NCI-H748 treated with DMSO at 0.1 percent for 48 hours (cell line): ENCODE data around the gene UBL5.
"Not testable (repeated sequence)": the region's sequence is repeated elsewhere in the genome, so short reads cannot be mapped to it uniquely, and the experiment has no call there.

ENCODE experiments used
- DNase-seq: peaks from one replicate; lab custom pipeline; 2025; lab: John Stamatoyannopoulos, UW

Gene UBL5

GRCh38 chr19:9827289-9828238 lies at the start of gene UBL5:
Gene UBL5, plus strand, starts transcription at chr19:9827918. Its CDS starts 420 bp downstream, at chr19:9828338.
- DNase-seq = peak; percentile 74

GRCh38 chr19:9782338-9782737 lies 45.4 kb upstream of the UBL5 start:
- no peak for DNase-seq

- DNase-seq = not testable (repeated sequence)
Measured at GRCh38 chr19:9784163-9784496, 43.6 kb upstream of the UBL5 start.

- peak; percentile 89 for DNase-seq
Measured at GRCh38 chr19:9785367-9786331, 42.1 kb upstream of the UBL5 start.

- DNase-seq = no peak
Measured at GRCh38 chr19:9786342-9786741, 41.4 kb upstream of the UBL5 start.

GRCh38 chr19:9786819-9787218 lies 40.9 kb upstream of the UBL5 start:
- DNase-seq = no peak

- DNase-seq = not testable (repeated sequence)
Measured at GRCh38 chr19:9788604-9789003, 39.1 kb upstream of the UBL5 start.

- DNase-seq = no peak
Measured at GRCh38 chr19:9789066-9789465, 38.7 kb upstream of the UBL5 start.

GRCh38 chr19:9789579-9789978 lies 38.1 kb upstream of the UBL5 start:
- not testable (repeated sequence) for DNase-seq

GRCh38 chr19:9791073-9791367 lies 36.7 kb upstream of the UBL5 start:
- DNase-seq = not testable (repeated sequence)

- peak; percentile 90 for DNase-seq
Measured at GRCh38 chr19:9791552-9792205, 36.0 kb upstream of the UBL5 start.

- DNase-seq = peak; percentile 83
Measured at GRCh38 chr19:9792206-9793070, 35.3 kb upstream of the UBL5 start.

- no peak for DNase-seq
Measured at GRCh38 chr19:9793071-9793591, 34.6 kb upstream of the UBL5 start.

- DNase-seq = peak; percentile 53
Measured at GRCh38 chr19:9796113-9796773, 31.5 kb upstream of the UBL5 start.

- DNase-seq = no peak
Measured at GRCh38 chr19:9797871-9798270, 29.8 kb upstream of the UBL5 start.

GRCh38 chr19:9799162-9799561 lies 28.6 kb upstream of the UBL5 start:
- no peak for DNase-seq

GRCh38 chr19:9801976-9802375 lies 25.7 kb upstream of the UBL5 start:
- no peak for DNase-seq

- no peak for DNase-seq
Measured at GRCh38 chr19:9806803-9807202, 20.9 kb upstream of the UBL5 start.

GRCh38 chr19:9808855-9809824 lies 18.6 kb upstream of the UBL5 start:
- no peak for DNase-seq
